AG08395 (cell line): ENCODE results near the gene KBTBD12.
A peak's percentile ranks its signal among the peaks of the same experiment; 100 is the strongest.

Experiments
- DNase-seq: peaks from one replicate; pipeline ENCODE4 v3.0.0; 2012; ENCODE audit warnings: mixed read lengths, low spot score

The KBTBD12 gene

GRCh38 chr3:127987309-127987995 lies 72.4 kb downstream of the KBTBD12 start:
- no peak for DNase-seq

GRCh38 chr3:127988770-127989557 lies 73.9 kb downstream of the KBTBD12 start:
- DNase-seq: peak; percentile 24

- no peak for DNase-seq
Measured at GRCh38 chr3:127990051-127990450, 75.0 kb downstream of the KBTBD12 start.

- no peak for DNase-seq
Measured at GRCh38 chr3:127990461-127990860, 75.4 kb downstream of the KBTBD12 start.

GRCh38 chr3:127991251-127991650 lies 76.2 kb downstream of the KBTBD12 start:
- DNase-seq: no peak

- no peak for DNase-seq
Measured at GRCh38 chr3:127991681-127992080, 76.6 kb downstream of the KBTBD12 start.

GRCh38 chr3:127992127-127992526 lies 77.1 kb downstream of the KBTBD12 start:
- DNase-seq: no peak

GRCh38 chr3:127994011-127994410 lies 79.0 kb downstream of the KBTBD12 start:
- DNase-seq: no peak

GRCh38 chr3:127997016-127997415 lies 82.0 kb downstream of the KBTBD12 start:
- no peak for DNase-seq

GRCh38 chr3:127997961-127998360 lies 82.9 kb downstream of the KBTBD12 start:
- DNase-seq: no peak

- DNase-seq: no peak
Measured at GRCh38 chr3:127998596-127998995, 83.6 kb downstream of the KBTBD12 start.

- DNase-seq: no peak
Measured at GRCh38 chr3:127999509-128000106, 84.6 kb downstream of the KBTBD12 start.

- DNase-seq: no peak
Measured at GRCh38 chr3:128001576-128001975, 86.5 kb downstream of the KBTBD12 start.

- DNase-seq: no peak
Measured at GRCh38 chr3:128004661-128005060, 89.6 kb downstream of the KBTBD12 start.

- no peak for DNase-seq
Measured at GRCh38 chr3:128006061-128007032, 91.3 kb downstream of the KBTBD12 start.

GRCh38 chr3:128007033-128007424 lies 92.0 kb downstream of the KBTBD12 start:
- no peak for DNase-seq

- peak; percentile 47 for DNase-seq
Measured at GRCh38 chr3:128009952-128010846, 95.2 kb downstream of the KBTBD12 start.

- DNase-seq: peak; percentile 23
Measured at GRCh38 chr3:128011140-128011539, 96.1 kb downstream of the KBTBD12 start.

- DNase-seq: no peak
Measured at GRCh38 chr3:128012050-128012449, 97.0 kb downstream of the KBTBD12 start.

GRCh38 chr3:128014548-128014947 lies 99.5 kb downstream of the KBTBD12 start:
- no peak for DNase-seq

GRCh38 chr3:128016502-128016901 lies 101.5 kb downstream of the KBTBD12 start:
- no peak for DNase-seq
